GM18951 (cell line): ENCODE results near the gene BAMBI.

Source experiments
- POLR2A ChIP-seq: IDR thresholded peaks from 4 replicates; pipeline ENCODE4 v1.6.1; 2011; ENCODE audit warnings: mild to moderate bottlenecking; ENCODE audit not compliant: insufficient read length, insufficient read depth; ENCODE audit errors: extremely low read depth
- in situ Hi-C: fragments of 300-500 bp; cut with MboI; formaldehyde crosslinking; loops from one replicate; pipeline ENCODE4 v1.12.0; 2022; ENCODE audit warnings: low sequenced_read_pairs, mixed read lengths, inconsistent platforms; ENCODE audit not compliant: unreplicated experiment

Gene BAMBI

DNA sequence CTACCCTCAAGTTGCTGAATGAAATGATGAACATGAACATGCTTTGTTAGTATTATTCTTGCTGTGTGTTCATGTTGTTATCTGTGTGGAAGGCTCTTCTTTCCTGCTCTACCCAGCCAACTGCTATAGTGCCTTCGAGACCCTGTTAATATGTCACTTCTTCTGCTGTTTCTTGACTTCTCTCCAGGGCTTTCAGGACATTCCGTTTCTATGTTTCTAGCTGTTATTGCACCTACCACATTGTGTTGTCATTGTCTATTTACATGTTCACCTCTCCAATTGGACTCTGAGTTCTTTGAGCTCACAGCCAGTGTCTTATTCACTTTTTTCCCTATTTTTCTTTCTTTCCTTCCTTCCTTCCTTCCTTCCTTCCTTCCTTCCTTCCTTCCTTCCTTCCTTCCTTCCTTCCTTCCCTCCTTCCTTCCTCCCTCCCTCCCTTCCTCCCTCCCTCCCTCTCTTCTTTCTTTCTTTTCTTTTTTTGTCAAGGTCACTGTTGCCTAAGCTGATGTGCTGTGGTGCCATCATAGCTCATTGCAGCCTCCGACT lies 40.4 kb downstream of the BAMBI start:
- in situ Hi-C loops, result no loop called here
- TF ChIP-seq POLR2A, result no peak

DNA sequence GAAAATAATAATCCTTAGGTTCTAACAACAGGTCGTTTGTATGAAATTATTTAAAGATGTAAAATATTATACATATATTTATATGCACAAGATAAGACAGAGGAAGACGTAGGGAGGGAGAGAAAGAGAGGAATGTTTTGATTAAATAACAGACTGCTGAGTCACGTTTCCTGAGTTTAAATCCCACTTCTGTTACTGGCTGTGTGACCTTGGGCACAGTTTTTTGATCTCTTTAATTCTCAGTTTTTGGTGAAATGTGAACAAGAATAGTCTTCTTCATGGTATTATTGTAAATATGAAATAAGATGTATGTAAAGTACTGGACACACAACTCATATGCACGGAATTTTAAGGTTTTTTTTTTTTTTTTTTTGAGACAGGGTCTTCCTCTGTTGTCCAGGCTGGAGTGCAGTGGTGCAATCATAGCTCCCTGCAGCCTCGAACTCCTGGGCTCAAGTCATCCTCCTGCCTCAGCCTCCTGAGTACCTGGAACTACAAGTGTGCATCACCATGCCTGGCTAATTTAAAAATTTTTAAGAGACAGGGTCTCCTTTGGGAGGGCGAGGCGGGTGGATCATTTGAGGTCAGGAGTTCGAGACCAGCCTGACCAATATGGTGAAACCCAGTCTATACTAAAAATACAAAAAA lies 42.6 kb downstream of the BAMBI start:
- in situ Hi-C loops, result no loop called here
- no peak for TF ChIP-seq POLR2A

DNA sequence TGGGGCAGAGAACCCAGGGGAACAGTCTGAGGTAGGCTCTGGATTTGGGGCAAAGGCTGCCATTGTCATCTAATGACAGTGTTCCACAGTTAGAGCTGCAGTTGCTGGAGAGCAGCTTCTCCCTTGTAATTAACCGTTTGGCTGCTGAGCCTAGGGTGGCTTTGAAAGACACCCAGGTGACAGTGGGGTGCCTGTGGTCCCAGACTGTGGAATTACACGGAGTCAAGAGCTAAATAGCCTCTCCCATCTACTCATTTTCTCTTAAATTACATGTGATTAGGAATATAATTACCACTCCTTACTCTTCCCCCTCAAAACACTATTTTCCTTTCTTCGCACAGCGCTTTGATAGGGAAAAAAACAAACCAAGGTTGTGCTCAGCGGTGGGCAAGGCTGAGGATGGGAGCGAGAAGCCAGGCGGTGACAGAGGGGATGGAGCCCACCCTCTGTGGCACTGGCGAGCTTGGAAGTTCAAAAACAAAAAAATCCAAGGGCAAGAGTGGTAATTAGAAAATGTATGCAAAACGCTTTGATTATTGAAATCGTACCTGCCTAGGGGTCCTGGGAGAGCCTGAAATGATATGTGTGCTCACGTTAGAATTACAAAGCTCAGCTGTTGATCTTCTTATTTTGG lies 44.1 kb downstream of the BAMBI start:
- in situ Hi-C loops, result no loop called here
- TF ChIP-seq POLR2A, result no peak

DNA sequence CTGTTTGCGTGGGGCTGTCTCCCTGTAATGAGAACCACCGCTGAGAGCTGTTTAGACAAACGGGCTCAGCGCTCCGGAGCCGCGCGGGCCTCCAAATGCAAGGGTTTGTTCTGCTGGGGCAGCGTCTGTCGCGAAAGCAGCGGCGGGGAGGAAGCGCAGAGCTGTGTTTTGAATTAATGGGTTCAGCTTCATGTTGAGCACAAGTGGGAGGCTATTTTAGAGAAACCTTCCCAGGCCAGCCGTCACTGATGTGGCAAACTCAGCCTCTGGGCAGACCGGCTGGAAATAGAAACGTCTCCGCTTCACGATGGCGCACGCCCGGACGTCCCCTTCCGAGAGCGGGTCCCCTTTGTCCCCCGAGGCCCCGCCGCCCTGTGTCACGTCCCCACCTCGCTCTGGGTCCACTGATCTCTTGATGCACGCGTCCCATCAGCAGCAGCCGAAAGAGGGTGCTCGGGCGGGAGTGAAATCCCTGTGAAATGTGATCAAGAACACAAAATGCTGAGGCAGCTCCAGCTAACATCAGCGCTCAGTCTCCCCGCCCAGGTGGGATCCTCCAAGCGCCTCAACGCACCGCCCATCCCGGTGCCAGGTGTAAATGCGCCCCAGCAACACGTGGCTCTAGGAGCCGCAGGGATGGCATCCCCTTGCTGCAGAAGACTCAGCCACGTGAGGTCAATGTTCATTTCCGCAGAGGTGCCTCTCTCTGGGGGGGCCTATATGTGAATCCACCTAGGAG lies 44.9 kb downstream of the BAMBI start:
- TF ChIP-seq POLR2A, result no peak
- in situ Hi-C loops, result no loop called here

DNA sequence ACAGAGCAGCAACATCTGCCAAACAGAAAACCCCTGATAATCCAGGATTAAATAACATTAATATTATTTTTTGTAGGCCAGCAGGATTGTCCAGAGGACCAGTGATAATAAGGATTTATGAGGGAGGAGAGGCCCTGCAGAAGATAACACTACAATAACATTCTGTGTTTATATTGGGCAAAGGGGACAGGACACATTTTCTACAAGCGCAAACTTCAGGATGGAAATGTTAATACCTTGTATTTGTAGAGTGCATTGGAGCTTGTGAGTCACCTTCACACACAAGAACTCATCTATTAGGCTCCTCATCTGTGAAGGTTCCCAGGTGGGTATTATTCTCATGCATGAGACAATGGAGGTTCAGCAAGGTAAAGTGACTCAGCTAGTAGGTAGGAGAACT lies 51.0 kb downstream of the BAMBI start:
- in situ Hi-C loops, result no loop called here
- TF ChIP-seq POLR2A, result no peak

DNA sequence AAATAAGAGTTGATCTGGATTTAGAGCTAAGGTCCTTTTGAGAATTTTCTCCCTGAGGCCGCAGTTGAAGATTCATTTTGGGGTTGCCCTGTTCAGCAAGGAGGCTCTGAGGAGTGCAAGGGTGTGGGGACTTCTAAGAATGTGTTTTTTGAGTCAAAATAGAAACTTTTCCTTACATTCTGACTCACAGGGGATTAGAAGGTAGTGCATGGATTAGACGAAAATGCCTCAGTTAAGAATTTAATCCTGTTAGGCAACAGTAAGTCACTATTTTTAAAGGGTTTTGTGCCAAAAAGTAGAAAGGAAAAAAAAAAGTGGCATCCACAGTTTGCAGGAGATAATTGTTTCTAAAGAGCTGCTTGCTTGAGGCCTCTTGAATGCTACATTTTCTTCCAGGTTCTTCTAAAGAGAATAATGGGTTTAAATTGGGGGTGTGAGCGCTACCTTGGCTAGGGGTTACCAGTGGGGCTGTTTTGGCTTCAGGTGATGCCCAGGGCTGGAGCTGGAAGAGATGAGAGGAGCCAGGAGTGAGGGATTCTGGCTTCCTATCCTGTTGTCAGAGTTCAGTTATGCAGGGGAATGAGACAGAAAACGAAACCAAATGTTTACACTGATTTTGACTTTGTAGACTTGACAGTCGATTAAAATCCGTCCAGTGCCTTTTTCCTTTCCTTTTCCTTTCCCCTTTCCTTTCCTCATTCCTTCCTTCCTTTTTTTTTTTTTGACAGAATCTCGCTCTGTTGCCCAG lies 52.9 kb downstream of the BAMBI start:
- in situ Hi-C loops, result no loop called here
- TF ChIP-seq POLR2A, result no peak

DNA sequence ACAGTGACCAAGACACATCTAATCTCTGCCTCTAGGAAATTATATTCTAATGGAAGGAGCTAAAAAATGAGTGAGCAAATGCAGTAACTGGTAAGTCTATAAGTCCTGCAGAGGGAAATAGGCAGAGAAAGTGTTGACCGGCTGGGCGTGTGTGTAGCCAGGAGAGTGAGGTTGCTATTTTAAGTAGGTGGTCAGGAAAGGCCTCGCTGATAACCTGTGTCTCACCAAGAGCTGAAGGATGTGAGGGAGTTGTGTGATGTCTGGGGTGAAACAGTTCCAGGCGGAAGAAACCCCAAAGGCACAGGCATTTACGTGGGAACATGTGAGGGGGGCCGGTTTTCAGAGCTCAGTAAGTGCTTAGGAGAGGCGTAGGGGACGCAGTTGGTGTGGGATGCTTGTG lies 54.8 kb downstream of the BAMBI start:
- in situ Hi-C loops, result no loop called here
- TF ChIP-seq POLR2A, result no peak
